ENCODE results near the gene TICAM2. TPM values are rescaled to one million over a fixed set of nuclear protein-coding genes. Genes with fewer than 3 reads are reported as not detected.

Gene TICAM2
- polyA plus RNA-seq, 1 donor (not counting 4 experiments of a cell fraction or from before 2014, with no cell fraction given), result not detected

DNA sequence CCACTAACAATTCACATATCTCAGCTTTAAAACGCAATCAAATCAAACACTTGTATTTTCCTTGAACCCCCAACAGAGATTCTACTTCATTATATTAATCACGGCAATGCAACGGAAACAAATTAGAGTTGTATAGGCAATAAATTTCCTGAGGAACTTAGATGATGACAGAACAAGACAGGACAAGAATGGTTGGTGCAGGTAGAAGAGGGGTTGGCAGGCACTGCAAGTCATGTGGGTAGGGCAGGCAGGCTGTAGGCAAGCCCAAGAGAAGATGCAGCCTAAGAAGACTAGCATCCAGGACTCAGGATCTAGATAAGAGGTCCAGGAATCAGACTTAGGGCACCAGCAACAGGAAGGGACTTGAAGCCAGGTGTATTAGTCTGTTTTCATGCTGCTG is 41.1 kb downstream of the TICAM2 start:
- Histone ChIP-seq H3K36me3 (ENCODE audit: control insufficient read depth in 2 of 2, extremely low read depth in 1 of 2, insufficient read depth in 2 of 2, low read length in 2 of 2) (no peaks in the 10 kb centered on the region), H3K4me3 (ENCODE audit: control insufficient read depth in 2 of 3, extremely low read depth in 1 of 3, insufficient read depth in 2 of 3, low read depth in 1 of 3, low read length in 3 of 3) (no peak overlapping the region), H4K20me1 (ENCODE audit: control insufficient read depth, extremely low read depth, insufficient read depth, low read length) (no peaks in the 10 kb centered on the region), H3K79me2 (ENCODE audit: control insufficient read depth, insufficient read depth, low read length) (no peaks in the 10 kb centered on the region), H3K27me3 (ENCODE audit: control insufficient read depth, extremely low read depth, insufficient read depth, low read length) (no peaks in the 10 kb centered on the region), H3K9me3 (ENCODE audit: control insufficient read depth, low read depth, low read length) (no peaks in the 10 kb centered on the region), H3K9ac (ENCODE audit: control insufficient read depth, extremely low read depth, insufficient read depth, low read length) (no peak overlapping the region), H3K9me1 (ENCODE audit: control insufficient read depth, extremely low read depth, insufficient read depth, low read length) (no peaks in the 10 kb centered on the region), H2AFZ (ENCODE audit: control insufficient read depth, low read length) (no peak overlapping the region), H3K4me1 (ENCODE audit: control insufficient read depth, extremely low read depth, insufficient read depth, low read length) (peaks cover 17% of the 10 kb centered on the region), H3K4me2 (ENCODE audit: control insufficient read depth, extremely low read depth, insufficient read depth, low read depth, low read length) (peak overlapping the region; percentile 17), H3K27ac (ENCODE audit: control insufficient read depth, insufficient read depth, low read length) (no peak overlapping the region)
- no peak for DNase-seq (ENCODE audit: low read depth, low spot score)
- TF ChIP-seq EZH2 (IDR thresholded peaks at IDR 0.05; ENCODE audit: low read length), result no peak
- no peak for TF ChIP-seq CTCF (optimal IDR thresholded peaks at IDR 0.05 in 1 of 3, IDR thresholded peaks at IDR 0.05 in 1 of 3, conservative IDR thresholded peaks at IDR 0.05 in 1 of 3; ENCODE audit: extremely low read depth in 1 of 3, insufficient read depth in 2 of 3, low read length in 3 of 3)
- dilution Hi-C loops (cut with MboI; ENCODE audit: extremely low pct_ligation_motif_present, low sequenced_read_pairs), result no loop called here
- FAIRE-seq, result peak; percentile 83

DNA sequence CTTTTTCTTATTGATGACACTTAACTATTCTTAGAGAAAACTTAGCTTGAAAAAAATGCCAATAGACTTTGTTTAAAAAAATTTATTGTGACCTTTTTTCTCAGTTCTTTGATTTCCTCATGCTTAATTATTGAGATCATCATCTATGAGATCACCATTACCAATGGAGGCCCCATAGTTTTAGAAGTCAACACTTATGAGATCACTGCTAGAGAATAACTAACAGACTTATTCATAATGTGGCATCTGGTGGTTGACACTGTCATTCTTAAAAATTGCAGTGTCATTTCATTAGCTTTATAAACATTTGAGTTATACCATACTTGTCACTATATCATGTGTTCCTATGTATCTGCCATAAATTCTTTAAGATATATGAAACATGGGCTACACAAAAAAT is 42.8 kb downstream of the TICAM2 start:
- no peak for FAIRE-seq
- Histone ChIP-seq H4K20me1 (ENCODE audit: control insufficient read depth, extremely low read depth, insufficient read depth, low read length) (no peaks in the 10 kb centered on the region), H3K36me3 (ENCODE audit: control insufficient read depth in 2 of 2, extremely low read depth in 1 of 2, insufficient read depth in 2 of 2, low read length in 2 of 2) (no peaks in the 10 kb centered on the region), H3K27me3 (ENCODE audit: control insufficient read depth, extremely low read depth, insufficient read depth, low read length) (no peaks in the 10 kb centered on the region), H3K4me2 (ENCODE audit: control insufficient read depth, extremely low read depth, insufficient read depth, low read depth, low read length) (no peak overlapping the region), H3K9me3 (ENCODE audit: control insufficient read depth, low read depth, low read length) (no peaks in the 10 kb centered on the region), H2AFZ (ENCODE audit: control insufficient read depth, low read length) (no peak overlapping the region), H3K27ac (ENCODE audit: control insufficient read depth, insufficient read depth, low read length) (no peak overlapping the region), H3K9me1 (ENCODE audit: control insufficient read depth, extremely low read depth, insufficient read depth, low read length) (no peaks in the 10 kb centered on the region), H3K4me3 (ENCODE audit: control insufficient read depth in 2 of 3, extremely low read depth in 1 of 3, insufficient read depth in 2 of 3, low read depth in 1 of 3, low read length in 3 of 3) (no peak overlapping the region), H3K9ac (ENCODE audit: control insufficient read depth, extremely low read depth, insufficient read depth, low read length) (no peak overlapping the region), H3K79me2 (ENCODE audit: control insufficient read depth, insufficient read depth, low read length) (no peaks in the 10 kb centered on the region), H3K4me1 (ENCODE audit: control insufficient read depth, extremely low read depth, insufficient read depth, low read length) (peaks cover 17% of the 10 kb centered on the region)
- dilution Hi-C loops (cut with MboI; ENCODE audit: extremely low pct_ligation_motif_present, low sequenced_read_pairs), result no loop called here
- no peak for TF ChIP-seq EZH2 (IDR thresholded peaks at IDR 0.05; ENCODE audit: low read length)
- no peak for TF ChIP-seq CTCF (optimal IDR thresholded peaks at IDR 0.05 in 1 of 3, IDR thresholded peaks at IDR 0.05 in 1 of 3, conservative IDR thresholded peaks at IDR 0.05 in 1 of 3; ENCODE audit: extremely low read depth in 1 of 3, insufficient read depth in 2 of 3, low read length in 3 of 3)
- DNase-seq (ENCODE audit: low read depth, low spot score), result no peak

Measured in keratinocyte (primary cell).